Hepatocyte (in vitro differentiated cells): Measurements from ENCODE around the gene TMEM150A. TPM values are rescaled to one million over a fixed set of nuclear protein-coding genes. Genes with fewer than 3 reads are reported as not detected.

Experiments used
- DNase-seq: peaks from one replicate; pipeline ENCODE4 v3.0.0-alpha.2; 2016; ENCODE audit warnings: low spot score
- H2AFZ ChIP-seq: fragments of 200-600 bp; sonication (generic); 2 replicates; pipeline ENCODE4 v1.6.0; 2016; ENCODE audit warnings: antibody characterized with exemption, mild to moderate bottlenecking
- H3K27ac ChIP-seq: fragments of 200-600 bp; sonication (generic); 2 replicates; pipeline ENCODE4 v1.5.1; 2016; ENCODE audit warnings: mild to moderate bottlenecking
- H3K27me3 ChIP-seq: fragments of 200-600 bp; sonication (generic); 2 replicates; pipeline ENCODE4 v1.6.1; 2016
- H3K36me3 ChIP-seq: fragments of 200-600 bp; sonication (generic); replicated peaks from 2 replicates; pipeline ENCODE4 v1.5.1; 2016; ENCODE audit warnings: low read depth; ENCODE audit not compliant: insufficient read depth
- H3K4me1 ChIP-seq: fragments of 200-600 bp; sonication (generic); 2 replicates; pipeline ENCODE4 v1.5.1; 2016; ENCODE audit warnings: mild to moderate bottlenecking, moderate library complexity; ENCODE audit not compliant: insufficient read depth
- H3K4me2 ChIP-seq: fragments of 200-600 bp; sonication (generic); 2 replicates; pipeline ENCODE4 v1.6.0; 2016
- H3K4me3 ChIP-seq: fragments of 200-600 bp; sonication (generic); 2 replicates; pipeline ENCODE4 v1.5.1; 2016; ENCODE audit warnings: mild to moderate bottlenecking
- H3K79me2 ChIP-seq: fragments of 200-600 bp; sonication (generic); 2 replicates; pipeline ENCODE4 v1.6.0; 2017; ENCODE audit warnings: mild to moderate bottlenecking
- H3K9me2 ChIP-seq: fragments of 200-600 bp; sonication (generic); replicated peaks from 2 replicates; pipeline ENCODE4 v1.6.0; 2017; ENCODE audit warnings: mild to moderate bottlenecking; ENCODE audit not compliant: insufficient read depth
- H3K9me3 ChIP-seq: fragments of 200-600 bp; sonication (generic); 2 replicates; pipeline ENCODE4 v1.5.1; 2016; ENCODE audit warnings: low read depth, mild to moderate bottlenecking
- H4K20me1 ChIP-seq: fragments of 200-600 bp; sonication (generic); 2 replicates; pipeline ENCODE4 v1.6.0; 2016; ENCODE audit warnings: mild to moderate bottlenecking; ENCODE audit not compliant: insufficient read depth, poor library complexity, severe bottlenecking
- CTCF ChIP-seq: fragments of 200-600 bp; sonication (generic); IDR thresholded peaks from 2 replicates; pipeline ENCODE4 v1.5.1; 2016; ENCODE audit warnings: antibody characterized with exemption, mild to moderate bottlenecking; ENCODE audit not compliant: poor library complexity
- EZH2 ChIP-seq: fragments of 200-600 bp; sonication (generic); IDR thresholded peaks from 2 replicates; pipeline ENCODE4 v1.6.1; 2016; ENCODE audit warnings: antibody characterized with exemption, mild to moderate bottlenecking, borderline replicate concordance
- EZH2phosphoT487 ChIP-seq: fragments of 200-600 bp; sonication (generic); IDR thresholded peaks from one replicate; pipeline ENCODE4 v1.6.1; 2018; ENCODE audit warnings: antibody characterized with exemption, mild to moderate bottlenecking, low read depth, moderate library complexity; ENCODE audit not compliant: unreplicated experiment, severe bottlenecking
- whole genome bisulfite sequencing: methylation state at CpG from one replicate; pipeline ENCODE4 v1.1.6; 2016; ENCODE audit warnings: low lambda C conversion rate; ENCODE audit errors: missing lambda C conversion rate; 5-methylcytosine and 5-hydroxymethylcytosine counted together
- polyA plus RNA-seq: library from polyadenylated mRNA; unstranded; fragments of >200 nt; fragmentation: Nextera tagmentation; extraction: Ambion mirVana; gene quantifications from 2 replicates; pipeline ENCODE4 v1.2.1, GENCODE V29; 2016
- total RNA-seq: library from RNA; depleted of rRNA; stranded (reverse); fragments of >200 nt; gene quantifications from 2 replicates; pipeline ENCODE4 v1.2.3, GENCODE V29; 2014

TMEM150A gene
- total and polyA plus RNA-seq, 2 experiments from 2014 or later = 25.7 to 67.9 TPM

DNA sequence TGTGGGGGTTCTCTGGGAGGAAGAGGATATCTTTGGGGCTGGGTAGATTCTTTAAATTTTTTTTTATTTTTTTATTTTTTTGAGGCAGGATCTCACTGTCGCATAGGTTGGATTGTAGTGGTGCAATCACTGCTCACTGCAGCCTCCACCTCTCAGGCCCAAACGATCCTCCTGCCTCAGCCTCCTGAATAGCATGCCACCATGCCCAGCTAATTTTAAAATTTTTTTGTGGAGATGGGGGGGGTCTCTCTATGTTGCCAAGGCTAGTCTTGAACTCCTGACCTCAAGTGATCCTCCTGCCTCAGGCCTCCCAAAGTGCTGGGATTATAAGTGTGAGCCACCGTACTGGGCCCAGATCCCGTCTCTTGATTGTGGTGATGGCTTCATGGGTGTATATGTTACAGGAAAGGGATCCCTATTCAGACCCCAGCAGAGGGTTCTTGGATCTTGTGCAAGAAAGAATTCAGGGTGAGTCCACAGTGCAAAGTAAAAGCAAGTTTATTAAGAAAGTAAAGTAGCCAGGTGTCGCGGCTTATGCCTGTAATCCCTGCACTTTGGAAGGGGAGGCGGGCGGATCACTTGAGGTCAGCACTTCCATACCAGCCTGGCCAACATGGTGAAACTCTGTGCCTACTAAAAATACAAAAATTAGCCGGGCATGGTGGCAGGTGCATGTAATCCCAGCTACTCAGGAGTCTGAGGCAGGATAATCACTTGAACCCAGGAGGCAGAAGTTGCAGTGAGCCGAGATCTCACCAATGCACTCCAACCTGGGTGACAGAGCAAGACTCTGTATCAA, 11.4 kb upstream of the TMEM150A start:
- Histone ChIP-seq H3K36me3 (no peaks in the 10 kb centered on the region), H4K20me1 (peaks cover 8% of the 10 kb centered on the region), H3K4me2 (no peak overlapping the region), H3K9me3 (no peaks in the 10 kb centered on the region), H3K4me3 (no peak overlapping the region), H3K79me2 (peaks cover 47% of the 10 kb centered on the region), H2AFZ (no peak overlapping the region), H3K9me2 (no peaks in the 10 kb centered on the region), H3K27ac (no peak overlapping the region), H3K4me1 (peaks cover 19% of the 10 kb centered on the region), H3K27me3 (no peaks in the 10 kb centered on the region)
- WGBS = 95% methylated on average over 10 of the region's 10 CpGs
- TF ChIP-seq EZH2 (no peak), EZH2phosphoT487 (no peak), CTCF (no peak)
- no peak for DNase-seq

GRCh38 chr2:85611705-85612587, 9.4 kb upstream of the TMEM150A start, which contains the start of gene C2orf68:
Gene C2orf68 (minus strand): TSS chr2:85612066. CDS start chr2:85611984, 82 bp downstream.
- DNase-seq = peak; percentile 94
- peaks cover 2% of the 10 kb centered on the region for H4K20me1 ChIP-seq
- H3K9me2 ChIP-seq = no peaks in the 10 kb centered on the region
- H2AFZ ChIP-seq = peak within 1 kb of the TSS; percentile 66
- TF ChIP-seq EZH2 = no peak
- no peak for TF ChIP-seq CTCF
- TF ChIP-seq EZH2phosphoT487 = no peak
- peak within 1 kb of the TSS; percentile 53 for H3K4me3 ChIP-seq
- H3K27ac ChIP-seq = peak within 1 kb of the TSS; percentile 82
- WGBS = 17% methylated on average over 52 of the region's 73 CpGs
- peaks cover 37% of the 10 kb centered on the region for H3K79me2 ChIP-seq
- H3K9me3 ChIP-seq = no peaks in the 10 kb centered on the region
- peaks cover 9% of the 10 kb centered on the region for H3K4me1 ChIP-seq
- H3K36me3 ChIP-seq = no peaks in the 10 kb centered on the region
- peak within 1 kb of the TSS; percentile 84 for H3K4me2 ChIP-seq
- H3K27me3 ChIP-seq = no peaks in the 10 kb centered on the region

DNA sequence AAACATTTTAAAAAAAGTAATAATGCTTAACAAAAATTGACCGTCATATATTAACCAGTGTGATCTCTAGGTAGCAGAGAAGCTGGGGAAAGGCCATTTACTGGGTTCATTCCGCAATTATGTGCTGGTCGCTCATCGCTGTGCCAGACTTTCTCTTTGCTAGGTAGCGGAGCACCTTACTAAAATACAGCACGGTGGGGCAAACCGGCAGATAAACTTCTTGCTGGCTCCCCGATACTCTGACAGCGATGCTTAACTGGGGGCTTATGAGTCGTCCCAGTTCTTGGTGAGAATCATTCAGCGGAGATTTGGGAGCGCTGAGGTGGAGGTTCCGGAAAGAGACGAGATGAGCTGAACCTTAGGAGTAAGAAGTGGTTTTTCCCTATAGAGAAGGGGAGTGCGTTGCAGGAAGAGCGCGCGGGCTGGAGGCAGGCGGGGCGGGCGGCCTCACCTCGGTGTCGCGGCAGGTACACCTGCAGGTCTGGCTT, 8.8 kb upstream of the TMEM150A start:
- H3K9me3 ChIP-seq = no peaks in the 10 kb centered on the region
- DNase-seq = no peak

More for the DNA sequence above, 8.8 kb upstream of the TMEM150A start:
- TF ChIP-seq EZH2phosphoT487 = no peak
- Histone ChIP-seq H3K9me2 (no peaks in the 10 kb centered on the region), H4K20me1 (peaks cover 2% of the 10 kb centered on the region), H3K79me2 (peaks cover 32% of the 10 kb centered on the region), H3K27ac (peak overlapping the region; percentile 82), H3K4me2 (peak overlapping the region; percentile 84), H2AFZ (peak overlapping the region; percentile 58), H3K4me3 (peak overlapping the region; percentile 53), H3K36me3 (no peaks in the 10 kb centered on the region), H3K27me3 (no peaks in the 10 kb centered on the region), H3K4me1 (peaks cover 9% of the 10 kb centered on the region)
- WGBS = 5% methylated on average over 24 of the region's 24 CpGs
